GM20000 (cell line): ENCODE results near the gene ASAH2.
"Not testable (repeated sequence)": the region's sequence is repeated elsewhere in the genome, so short reads cannot be mapped to it uniquely, and the experiment has no call there.

Source experiments
- DNase-seq: peaks from one replicate; pipeline ENCODE4 v3.0.0; 2012; ENCODE audit warnings: low spot score
- TF ChIP-seq, protein P1 (sequence below): IDR thresholded peaks from 2 replicates; pipeline ENCODE4 v1.5.1; 2012; ENCODE audit warnings: mild to moderate bottlenecking, control low read depth; ENCODE audit errors: extremely low read depth, missing control alignments

ASAH2 gene

DNA sequence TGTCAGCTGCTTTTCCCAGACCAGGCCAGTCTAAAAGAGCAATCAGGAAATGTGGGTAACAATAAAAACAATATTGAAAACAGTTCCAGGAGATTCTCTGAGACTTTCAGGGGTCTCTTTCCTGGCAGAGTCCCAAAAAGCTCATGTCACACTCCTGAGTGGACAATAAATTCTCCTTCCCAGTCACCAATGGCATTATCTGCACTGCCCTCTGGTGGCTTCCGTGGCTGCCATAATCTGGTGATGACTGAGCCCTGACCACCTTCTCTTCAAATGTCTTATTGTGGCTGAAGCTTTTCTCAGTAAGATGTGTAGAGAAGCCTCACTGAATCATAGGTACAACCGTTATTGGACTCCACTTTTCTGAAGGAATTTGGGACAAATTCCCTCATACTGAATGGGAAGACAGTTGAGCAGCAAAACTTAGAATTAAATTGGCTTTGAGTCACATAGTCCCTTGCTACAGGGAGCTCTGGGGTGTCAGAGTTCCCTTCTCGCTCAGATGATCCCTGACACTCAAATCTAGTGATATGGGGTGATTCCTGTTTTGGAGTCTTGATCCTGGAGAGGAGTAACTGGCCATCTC lies 24.4 kb upstream of the ASAH2 start:
- TF ChIP-seq, protein P1, sequence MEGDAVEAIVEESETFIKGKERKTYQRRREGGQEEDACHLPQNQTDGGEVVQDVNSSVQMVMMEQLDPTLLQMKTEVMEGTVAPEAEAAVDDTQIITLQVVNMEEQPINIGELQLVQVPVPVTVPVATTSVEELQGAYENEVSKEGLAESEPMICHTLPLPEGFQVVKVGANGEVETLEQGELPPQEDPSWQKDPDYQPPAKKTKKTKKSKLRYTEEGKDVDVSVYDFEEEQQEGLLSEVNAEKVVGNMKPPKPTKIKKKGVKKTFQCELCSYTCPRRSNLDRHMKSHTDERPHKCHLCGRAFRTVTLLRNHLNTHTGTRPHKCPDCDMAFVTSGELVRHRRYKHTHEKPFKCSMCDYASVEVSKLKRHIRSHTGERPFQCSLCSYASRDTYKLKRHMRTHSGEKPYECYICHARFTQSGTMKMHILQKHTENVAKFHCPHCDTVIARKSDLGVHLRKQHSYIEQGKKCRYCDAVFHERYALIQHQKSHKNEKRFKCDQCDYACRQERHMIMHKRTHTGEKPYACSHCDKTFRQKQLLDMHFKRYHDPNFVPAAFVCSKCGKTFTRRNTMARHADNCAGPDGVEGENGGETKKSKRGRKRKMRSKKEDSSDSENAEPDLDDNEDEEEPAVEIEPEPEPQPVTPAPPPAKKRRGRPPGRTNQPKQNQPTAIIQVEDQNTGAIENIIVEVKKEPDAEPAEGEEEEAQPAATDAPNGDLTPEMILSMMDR = peak; percentile 78
- peak; percentile 45 for DNase-seq

DNA sequence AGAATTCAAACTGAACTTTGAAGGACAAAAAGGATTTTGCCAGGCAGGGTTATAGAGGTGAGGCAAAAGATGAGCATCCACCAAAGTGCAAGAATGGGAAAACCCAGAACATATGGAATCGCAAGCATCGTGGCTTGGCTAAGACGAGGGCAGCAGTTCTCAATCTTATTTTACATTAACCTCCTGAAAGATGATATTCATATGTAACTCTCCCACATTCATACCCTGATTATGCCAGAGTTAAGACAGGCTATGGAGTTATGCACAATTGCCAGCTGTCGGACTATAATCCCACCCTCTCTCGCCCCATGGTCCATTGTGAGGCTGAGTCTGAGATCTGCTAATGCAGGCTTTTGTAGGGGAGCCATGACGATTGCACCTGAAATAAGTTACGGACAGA lies 21.2 kb upstream of the ASAH2 start:
- DNase-seq = no peak
- TF ChIP-seq, protein P1 = no peak

DNA sequence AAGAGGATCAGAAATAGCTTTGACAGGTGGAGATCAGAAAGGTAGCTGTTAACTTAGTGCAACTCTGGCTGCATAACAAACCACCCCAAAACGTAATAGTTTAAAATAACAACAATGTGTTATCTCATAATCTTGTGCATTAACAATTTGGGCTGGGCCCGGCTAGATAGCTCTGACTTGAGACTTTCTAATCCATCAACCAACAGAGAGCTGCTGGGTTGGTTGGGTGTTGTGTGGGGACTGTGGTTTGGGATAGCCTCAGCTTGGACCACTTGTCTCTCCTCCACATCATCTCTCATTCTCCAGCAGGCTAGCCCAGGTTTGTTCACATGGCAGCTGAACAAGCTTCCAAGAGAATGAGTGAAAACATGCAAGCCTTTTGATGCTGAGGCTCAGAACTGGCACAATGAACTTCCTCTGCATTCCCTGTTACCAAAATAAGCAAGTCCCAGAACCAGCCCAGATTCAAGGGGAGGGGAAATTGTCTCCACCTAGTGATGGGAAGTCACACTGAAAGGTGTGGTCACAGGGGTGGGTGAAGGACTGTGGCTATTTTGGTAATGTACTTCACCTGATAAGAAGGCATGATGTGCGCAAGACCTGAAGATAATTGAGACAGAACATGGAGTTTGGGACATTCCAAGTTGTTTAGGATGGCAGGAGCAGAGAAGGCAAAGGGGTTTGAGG lies 20.4 kb upstream of the ASAH2 start:
- TF ChIP-seq, protein P1 = no peak
- DNase-seq = no peak

DNA sequence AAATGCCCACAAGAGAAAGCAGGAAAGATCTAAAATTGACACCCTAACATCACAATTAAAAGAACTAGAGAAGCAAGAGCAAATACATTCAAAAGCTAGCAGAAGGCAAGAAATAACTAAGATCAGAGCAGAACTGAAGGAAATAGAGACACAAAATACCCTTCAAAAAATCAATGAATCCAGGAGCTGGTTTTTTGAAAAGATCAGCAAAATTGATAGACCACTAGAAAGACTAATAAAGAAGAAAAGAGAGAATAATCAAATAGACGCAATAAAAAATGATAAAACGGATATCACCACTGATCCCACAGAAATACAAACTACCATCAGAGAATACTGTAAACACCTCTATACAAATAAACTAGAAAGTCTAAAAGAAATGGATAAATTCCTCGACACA lies 16.6 kb upstream of the ASAH2 start:
- not testable (repeated sequence) for DNase-seq

DNA sequence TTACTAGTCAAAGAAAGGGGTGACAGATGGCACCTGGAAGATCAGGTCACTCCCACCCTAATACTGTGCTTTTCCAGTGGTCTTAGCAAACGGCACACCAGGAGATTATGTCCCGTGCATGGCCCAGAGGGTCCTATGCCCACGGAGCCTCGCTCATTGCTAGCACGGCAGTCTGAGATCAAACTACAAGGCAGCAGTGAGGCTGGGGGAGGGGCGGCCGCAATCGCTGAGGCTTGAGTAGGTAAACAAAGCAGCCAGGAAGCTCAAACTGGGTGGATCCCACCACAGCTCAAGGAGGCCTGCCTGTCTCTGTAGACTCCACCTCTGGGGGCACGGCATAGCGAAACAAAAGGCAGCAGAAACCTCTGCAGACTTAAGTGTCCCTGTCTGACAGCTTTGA lies 11.3 kb upstream of the ASAH2 start:
- not testable (repeated sequence) for DNase-seq

DNA sequence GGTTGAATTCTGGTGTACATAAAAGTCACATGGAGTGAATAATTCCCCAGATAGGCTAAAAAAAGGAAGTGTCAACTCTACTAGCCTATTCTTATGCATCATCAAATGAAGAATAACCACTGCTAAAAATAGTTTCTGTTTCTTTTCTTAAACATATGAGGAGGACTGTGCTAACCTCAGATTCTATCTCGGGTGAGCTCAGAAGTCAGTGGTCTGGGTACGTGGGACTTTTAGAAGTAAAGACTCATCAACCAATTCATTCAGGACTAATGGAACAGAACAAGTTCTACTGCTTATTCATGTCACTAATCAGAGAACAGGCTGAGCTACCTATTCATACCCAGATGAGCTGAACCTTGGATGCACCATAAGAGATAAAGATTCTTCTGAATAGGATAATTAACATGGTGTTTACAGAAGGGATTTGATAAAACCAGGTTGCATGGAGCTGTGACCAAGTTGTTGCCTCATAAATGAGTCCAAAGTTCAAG lies 9.5 kb upstream of the ASAH2 start:
- TF ChIP-seq, protein P1 = no peak
- peak; percentile 77 for DNase-seq

DNA sequence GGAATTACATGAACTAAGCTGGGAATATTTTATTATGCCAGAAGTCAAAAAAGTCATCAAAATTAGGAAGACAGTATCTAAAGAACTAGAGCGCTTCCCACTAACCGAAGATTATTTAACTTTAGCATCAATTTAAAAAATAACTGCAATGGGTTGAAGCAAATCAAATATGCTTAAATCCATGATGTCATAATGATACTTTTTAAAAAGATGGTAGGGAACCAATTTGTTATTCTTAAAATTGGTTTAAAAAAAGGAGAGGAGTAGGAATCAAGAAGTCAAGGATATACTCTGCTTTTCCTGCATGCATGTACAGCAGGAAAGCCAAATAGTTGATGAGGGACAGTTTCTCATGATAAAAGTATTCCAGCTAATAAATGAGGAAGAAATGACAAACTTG lies 3.2 kb upstream of the ASAH2 start:
- TF ChIP-seq, protein P1 = no peak
- DNase-seq = no peak

DNA sequence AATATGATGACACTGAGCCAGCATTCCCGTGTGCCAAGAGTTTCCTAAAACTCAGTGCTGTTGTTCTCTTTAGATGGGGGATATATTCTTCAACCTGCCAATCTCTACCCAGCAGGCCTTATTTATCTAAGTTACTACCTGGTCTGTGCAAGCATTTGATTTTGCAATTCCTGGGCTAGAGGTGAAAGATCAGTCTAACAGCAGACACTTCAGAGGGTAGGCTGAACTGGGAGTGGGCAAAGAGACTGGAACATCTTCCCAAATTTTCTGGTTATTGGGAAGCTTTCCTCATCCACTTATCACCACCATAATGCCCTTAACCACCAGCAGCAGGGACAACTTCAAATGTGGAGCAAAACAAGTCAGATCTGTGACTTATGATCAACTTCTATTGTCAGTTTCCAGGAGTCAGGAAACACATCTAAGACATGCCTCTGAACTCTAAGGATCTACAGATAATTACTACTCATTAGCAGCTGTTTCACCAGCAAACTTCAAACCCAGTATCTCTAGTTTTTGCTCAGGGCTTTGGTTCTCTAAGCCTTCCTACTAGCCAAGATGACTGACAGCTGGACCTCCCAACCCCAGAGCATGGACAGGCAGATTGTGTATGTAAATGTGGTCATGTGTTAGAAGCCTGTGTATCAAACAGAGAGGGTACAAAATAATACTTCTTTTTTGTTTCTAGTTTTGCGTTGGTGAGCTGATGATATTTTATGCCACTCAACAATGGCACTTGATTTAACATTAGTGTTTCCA lies 1.0 kb downstream of the ASAH2 start:
- no peak for DNase-seq
- TF ChIP-seq, protein P1 = no peak
